T-helper 9 cell (primary cell): ENCODE data around the gene CLDN3.
"Not testable (repeated sequence)": the region's sequence is repeated elsewhere in the genome, so short reads cannot be mapped to it uniquely, and the experiment has no call there.

Experiments used
- DNase-seq: peaks from one replicate; pipeline ENCODE4 v3.0.0-alpha.2; 2020
- total RNA-seq, 2 donors: gene quantifications; one replicate each; lab custom pipeline; 2026; lab: John Stamatoyannopoulos, UW

Gene CLDN3
- total RNA-seq, result 0 reads per million in 2 donors

DNA sequence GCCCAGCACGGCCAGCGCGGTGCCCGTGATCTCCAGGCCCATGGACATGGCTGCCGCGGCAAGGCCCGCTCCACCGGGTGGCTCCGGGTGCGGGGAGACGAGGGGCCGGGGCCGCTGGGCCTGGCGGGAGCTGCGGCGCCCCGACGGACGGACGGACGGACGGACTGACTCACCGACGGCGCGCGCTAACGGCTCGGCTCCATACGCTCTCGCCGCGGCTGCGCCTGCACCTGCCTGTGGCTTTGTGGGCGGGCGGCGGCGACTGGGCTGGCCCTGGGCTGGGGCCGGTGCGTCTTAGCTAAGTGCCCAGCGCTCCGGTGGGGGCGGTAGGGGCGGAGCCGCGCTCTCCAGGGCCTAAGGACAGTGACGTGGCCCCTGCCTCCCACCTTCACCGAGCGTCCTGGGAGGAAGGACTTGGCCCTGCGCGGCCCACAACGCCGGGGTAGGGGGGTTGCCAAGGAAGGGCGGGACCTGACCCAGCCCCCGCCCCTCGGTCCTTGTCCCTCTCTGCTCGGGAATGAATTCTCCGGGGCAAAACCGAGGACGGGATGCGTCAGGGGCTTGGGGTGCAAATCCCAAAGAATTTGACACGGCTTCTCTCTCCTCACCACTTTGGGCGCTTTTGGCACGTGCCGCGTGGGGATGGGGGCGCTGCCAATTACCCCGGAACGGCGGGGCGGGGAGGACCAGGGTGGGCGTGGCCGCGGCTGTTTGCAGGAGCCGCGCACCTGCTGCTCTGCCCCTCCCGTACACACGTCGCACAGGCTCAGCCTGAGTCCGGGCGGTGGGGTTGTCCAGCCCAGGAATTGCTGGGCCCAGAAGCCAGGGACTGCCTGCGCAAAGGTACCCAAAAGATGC, at the start of gene CLDN3:
CLDN3 (minus strand) TSS at position 269 of the 858 bp plus-strand sequence; CDS start at position 48, 221 bp downstream.
- DNase-seq, result no peak

DNA sequence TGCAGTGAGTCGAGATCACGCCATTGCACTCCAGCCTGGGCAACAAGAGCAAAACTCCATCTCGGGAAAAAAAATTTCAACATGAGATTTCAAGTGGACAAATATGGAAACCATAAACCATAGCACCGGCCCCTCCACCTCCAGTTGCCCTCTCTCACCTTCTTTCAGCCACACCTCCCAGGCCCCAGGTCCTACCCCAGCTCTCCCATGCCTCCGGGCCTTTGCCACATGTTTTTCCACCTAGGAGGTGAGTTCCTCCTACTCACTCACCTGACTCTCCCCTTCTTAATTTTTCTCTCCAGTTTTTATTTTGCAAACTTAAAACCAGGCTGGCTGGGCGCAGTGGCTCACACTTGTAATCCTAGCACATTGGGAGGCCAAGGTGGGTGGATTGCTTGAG, 47.1 kb upstream of the CLDN3 start:
- no peak for DNase-seq

GRCh38 chr7:73815436-73815835, 45.4 kb upstream of the CLDN3 start:
- no peak for DNase-seq

- no peak for DNase-seq
These were observed 42.9 kb upstream of the CLDN3 start for GRCh38 chr7:73812996-73813395.

GRCh38 chr7:73811760-73812168, 41.7 kb upstream of the CLDN3 start:
- peak; percentile 34 for DNase-seq

GRCh38 chr7:73810998-73811360, 40.9 kb upstream of the CLDN3 start:
- DNase-seq, result no peak

- no peak for DNase-seq
These were observed 39.4 kb upstream of the CLDN3 start for GRCh38 chr7:73809467-73809951.

- no peak for DNase-seq
These were observed 32.4 kb upstream of the CLDN3 start for GRCh38 chr7:73802459-73802858.

DNA sequence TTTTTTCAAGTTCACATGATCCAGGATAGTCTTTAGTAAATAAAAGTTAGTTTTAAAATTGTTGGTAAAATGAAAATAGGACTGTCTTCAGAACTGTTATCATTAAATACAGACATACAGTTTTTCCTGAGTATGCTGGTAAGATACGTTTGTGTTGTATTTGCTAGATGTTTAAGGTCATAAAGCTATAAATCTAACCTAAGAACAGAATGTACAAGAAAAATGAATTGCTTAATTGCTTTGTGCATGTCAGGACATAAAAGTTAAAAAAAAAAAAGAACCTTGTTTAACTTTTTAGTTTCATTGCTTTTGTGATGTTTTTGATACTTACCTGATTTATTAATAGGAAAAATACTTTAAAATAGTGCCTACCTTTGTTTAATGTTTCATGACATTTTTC, 31.5 kb upstream of the CLDN3 start:
- no peak for DNase-seq

GRCh38 chr7:73799282-73800141, 29.4 kb upstream of the CLDN3 start:
- no peak for DNase-seq

GRCh38 chr7:73797176-73797575, 27.1 kb upstream of the CLDN3 start:
- DNase-seq, result not testable (repeated sequence)

DNA sequence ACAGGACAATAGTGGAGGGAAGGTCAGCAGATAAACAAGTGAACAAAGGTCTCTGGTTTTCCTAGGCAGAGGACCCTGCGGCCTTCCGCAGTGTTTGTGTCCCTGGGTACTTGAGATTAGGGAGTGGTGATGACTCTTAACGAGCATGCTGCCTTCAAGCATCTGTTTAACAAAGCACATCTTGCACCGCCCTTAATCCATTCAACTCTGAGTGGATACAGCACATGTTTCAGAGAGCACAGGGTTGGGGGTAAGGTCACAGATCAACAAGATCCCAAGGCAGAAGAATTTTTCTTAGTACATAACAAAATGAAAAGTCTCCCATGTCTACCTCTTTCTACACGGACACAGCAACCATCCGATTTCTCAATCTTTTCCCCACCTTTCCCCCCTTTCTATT, 26.6 kb upstream of the CLDN3 start:
- DNase-seq, result not testable (repeated sequence)

DNA sequence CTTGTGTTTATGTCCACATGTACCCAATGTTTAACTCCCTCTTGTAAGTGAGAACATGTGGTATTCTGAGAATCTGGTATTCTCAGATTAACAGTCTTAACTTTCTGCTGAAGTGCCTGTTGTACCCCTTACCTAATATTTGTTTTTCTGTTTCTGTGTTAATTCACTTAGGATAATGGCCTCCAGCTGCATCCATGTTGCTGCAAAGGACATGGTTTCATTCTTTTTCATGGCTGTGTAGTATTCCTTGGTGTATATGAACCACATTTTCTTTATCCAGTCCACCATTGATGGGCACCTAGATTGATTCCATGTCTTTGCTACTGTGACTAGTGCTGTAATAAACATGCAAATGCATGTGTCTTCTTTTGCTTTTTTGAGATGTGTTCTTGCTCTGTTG, 25.1 kb upstream of the CLDN3 start:
- not testable (repeated sequence) for DNase-seq

DNA sequence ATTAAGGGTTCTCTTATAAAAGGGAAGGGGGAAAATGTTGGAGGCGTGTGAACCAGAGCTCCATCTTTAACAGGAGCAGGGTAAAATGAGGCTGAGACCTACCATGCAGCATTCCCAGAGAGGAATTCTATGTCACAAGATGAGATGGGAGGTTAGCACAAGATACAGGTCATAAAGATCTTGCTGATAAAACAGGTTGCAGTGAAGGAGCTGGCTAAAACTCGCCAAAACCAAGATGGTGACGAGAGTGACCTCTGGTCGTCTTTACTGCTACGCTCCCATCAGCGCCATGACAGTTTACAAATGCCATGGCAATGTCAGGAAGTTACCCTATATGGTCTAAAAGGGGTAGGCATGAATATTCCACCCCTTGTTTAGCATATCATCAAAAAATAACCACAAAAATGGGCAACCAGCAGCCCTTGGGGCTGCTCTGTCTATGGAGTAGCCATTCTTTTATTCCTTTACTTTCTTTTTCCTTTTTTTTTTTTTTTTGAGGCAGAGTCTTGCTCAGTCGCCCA, 21.2 kb upstream of the CLDN3 start:
- not testable (repeated sequence) for DNase-seq

GRCh38 chr7:73789051-73789450, 19.0 kb upstream of the CLDN3 start:
- no peak for DNase-seq

GRCh38 chr7:73787786-73788048, 17.6 kb upstream of the CLDN3 start:
- DNase-seq, result not testable (repeated sequence)

DNA sequence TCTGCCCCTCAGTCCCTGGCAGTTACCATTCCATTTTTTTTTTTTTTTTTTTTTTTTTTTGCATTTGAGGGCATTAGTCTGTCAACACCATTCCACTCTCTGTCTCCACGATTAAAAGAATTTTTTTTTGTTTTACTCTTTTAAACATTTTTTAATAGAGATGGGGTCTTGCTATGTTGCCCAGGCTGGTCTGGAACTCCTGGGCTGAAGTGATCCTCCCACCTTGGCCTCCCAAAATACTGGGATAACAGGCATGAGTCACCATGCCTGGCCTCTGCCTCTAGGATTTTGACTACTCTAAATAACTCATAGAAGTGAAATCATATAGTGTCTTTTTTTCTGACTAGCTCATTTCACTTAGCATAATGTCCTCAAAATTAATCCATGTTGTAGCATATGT, 16.5 kb upstream of the CLDN3 start:
- DNase-seq, result no peak

- no peak for DNase-seq
These were observed 9.4 kb upstream of the CLDN3 start for GRCh38 chr7:73779517-73779916.

DNA sequence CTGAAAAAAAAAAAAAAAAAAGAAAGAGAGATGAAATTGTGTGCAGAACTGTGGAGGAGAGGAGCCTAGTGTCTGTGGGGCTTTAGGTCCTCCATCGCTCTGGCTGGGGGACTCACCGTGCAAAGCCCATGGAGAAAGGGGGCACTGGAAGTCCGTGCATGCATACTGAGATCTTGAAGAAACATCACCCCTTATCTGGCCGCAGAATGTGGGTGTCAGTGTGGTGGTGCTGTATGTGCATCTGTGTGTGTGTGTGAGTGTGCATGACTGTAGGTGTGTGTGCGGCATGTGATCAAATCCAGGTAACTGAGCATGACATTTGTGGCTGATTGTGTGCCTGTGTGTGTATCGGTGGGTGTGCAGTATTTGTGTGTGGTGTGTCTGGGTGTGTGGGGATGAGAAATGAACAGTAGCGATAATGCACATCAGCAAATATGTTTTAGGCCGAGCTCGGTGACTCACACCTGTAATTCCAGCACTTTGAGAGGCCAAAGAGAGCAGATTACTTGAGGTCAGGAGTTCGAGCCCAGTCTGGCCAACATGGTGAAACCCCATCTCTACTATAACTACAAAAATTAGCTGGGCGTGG, 8.8 kb upstream of the CLDN3 start:
- no peak for DNase-seq

GRCh38 chr7:73774923-73775322, 4.9 kb upstream of the CLDN3 start:
- DNase-seq, result no peak

DNA sequence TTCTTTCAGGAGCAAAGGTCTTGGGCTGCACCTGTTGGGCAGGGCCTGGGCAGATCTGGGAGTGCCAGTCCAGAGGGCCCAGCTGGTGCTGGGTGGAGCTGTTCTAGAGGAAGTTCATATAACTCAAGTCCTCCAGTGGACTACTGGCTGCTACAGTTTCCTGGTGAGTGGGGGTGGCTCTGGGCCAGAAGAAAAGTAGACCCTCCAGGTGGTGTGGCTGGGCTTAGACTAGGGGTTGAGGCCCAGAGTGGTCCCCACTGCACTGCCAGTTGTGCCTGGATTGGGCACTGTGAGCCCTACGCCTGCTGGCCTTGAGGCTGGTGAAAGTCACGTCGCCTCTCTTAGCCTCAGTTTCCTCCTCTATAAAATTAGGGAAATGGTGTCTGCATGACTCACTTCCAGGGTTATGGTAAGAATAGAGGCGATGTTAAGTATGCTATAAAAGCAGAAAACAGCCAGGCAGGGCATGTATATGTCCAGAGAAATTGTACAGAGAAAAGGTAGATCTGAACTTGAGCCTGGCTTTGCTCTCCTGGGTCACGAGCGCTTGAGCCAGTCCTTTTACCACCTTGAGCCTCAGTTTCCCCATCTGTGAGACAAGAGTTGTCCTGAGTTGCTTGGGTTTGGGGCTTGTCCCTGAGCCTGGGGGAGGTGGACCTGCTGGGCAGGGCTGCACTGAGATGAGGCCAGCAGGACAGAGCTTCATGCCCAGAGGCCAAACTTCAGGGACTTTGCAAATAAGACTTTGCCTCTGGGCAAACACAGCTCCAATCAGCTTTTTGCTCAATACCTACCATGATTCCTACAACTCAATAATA, 3.8 kb upstream of the CLDN3 start:
- DNase-seq, result no peak
